GM21619 (cell line): Measurements from ENCODE around the gene PRDM16.

ENCODE experiments used
- ATAC-seq: cut with Tn5 transposase; IDR thresholded peaks from one replicate; pipeline ENCODE4 v1.9.1; 2021; ENCODE audit not compliant: unreplicated experiment

The PRDM16 gene

DNA sequence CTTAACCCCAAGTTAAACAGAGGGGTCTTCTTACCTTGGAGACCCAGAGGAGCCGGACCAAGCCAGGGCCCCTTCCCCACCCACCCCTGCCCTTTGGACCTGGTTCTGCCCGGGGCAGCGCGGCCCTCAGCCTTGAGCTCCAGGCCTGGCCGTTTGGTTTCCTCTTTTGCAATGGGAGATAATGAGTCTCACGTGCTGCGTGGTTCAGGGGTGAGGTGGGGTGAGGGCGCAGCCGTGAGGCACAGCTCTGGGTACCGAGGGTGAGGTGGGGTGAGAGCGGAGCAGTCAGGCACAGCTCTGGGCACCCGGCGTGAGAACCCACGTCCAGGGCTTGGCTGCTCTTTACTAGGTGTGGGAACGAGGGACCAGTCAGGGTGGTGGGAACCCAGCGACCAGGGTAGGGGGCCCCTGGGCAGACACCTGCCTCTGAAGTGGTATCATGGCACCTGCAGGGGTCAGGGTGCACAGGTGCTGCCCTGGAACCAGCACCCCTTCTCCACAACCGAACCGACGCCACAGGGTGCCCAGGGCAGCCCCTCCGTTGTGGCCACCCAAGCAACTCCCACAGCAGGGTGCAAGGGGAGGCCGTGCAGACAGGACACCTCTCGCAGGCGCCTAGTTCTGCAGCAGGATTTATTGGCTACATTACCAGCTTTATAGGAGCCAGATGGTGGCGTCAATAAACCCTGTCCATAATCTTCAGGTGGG is 182.2 kb downstream of the PRDM16 start:
- ATAC-seq, result no peak

GRCh38 chr1:3251807-3252428 is 182.9 kb downstream of the PRDM16 start:
- ATAC-seq, result no peak

DNA sequence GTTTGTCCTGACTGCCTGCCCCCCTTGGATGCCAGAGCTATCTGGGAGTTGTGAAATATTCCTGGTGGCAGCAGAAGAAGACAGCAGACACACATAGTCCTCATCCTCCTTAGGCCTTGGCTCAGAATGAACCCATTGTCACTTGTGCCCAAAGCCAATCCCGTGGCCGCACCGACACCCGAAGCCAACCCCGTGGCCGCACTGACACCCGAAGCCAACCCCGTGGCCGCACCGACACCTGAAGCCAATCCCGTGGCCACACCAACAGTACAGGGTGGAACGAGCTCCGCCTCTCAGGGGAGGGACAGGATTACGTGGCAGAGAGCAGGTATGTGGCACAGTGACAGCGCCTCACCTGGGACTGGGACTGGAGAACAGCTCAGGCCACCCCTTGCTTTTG is 186.7 kb downstream of the PRDM16 start:
- ATAC-seq, result no peak

DNA sequence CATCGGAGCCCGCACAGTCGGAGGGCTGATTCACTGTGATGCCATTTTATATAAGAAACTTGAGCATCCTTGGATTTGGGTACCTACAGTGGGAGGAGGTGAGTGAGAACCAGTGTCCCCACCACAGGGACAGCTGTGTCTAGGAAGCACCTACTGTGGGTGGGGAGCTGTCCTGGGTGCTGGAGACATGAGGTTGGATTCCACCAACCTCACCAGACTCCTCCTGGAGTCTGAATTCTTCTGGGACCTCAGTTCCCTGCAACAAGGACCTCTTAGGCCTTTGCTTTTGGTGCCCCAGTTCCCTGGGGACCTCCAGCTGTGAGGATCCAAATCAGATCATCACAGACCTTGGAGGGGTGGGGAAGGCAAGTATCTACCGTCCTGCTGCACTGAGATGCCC is 188.8 kb downstream of the PRDM16 start:
- no peak for ATAC-seq

GRCh38 chr1:3258386-3259003 is 189.5 kb downstream of the PRDM16 start:
- ATAC-seq, result no peak

DNA sequence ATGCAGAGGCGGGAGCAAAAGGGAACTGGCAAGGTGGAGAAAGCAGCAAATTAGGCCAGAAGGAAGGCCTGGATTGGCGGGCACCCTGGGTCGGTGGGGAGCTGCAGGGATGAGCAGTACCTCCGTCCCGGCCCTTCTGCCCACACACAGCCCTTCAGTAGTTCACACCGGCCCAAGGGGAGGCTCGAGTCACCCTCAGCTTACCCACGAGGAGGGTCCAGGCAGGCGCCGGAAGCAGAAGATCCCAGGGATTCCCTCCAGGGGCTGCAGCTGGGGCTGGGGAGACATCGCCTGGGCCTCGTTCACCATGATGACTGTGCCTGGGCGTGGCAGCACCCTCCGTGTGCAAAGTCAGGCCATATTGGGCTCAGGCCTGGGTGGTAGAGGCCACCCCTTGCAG is 190.0 kb downstream of the PRDM16 start:
- no peak for ATAC-seq

DNA sequence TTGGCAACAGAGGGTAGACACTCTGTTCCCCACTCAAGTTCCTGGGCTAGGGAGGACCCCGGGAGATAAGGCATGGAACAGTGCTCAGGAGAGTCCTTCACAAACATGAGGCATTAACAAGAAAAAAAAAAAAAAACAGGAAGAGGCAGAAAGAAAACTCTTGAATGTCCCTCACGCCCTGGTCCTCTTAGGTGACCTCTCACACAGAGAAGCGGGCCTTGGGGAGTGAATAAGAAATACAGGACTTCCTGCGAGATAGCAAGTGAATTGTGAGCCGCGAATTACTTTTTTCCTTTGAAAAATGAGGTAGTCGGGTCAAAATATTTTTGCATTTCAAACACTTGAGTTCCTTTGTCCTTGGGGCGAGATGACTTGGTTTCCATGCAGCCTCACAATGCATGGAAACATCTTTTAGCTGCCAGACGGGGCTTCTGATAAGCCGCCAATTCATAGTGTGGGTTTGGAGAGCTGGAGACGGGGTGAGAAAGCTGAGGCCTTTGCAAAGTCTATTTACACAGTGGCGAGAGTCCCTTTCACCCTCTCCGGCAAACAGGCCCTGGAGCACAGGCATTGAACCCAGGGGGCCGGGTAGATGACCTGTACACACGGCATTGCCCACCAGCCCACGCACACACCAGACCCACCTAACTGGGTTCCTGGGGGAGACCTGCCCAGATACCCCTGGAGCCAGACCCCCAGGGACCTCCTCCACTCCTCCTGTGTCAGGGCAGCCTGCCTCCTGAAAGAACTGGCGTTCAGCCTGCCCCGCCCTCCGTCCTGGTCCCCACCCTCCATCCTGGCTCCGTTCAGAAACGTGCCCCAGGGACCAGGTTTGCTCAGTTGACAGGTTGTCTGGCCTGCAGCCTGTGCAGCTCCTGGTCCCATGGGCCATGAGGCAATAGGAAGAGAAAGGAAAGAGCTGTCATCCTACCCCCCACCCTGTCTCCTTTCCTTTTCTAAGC is 192.3 kb downstream of the PRDM16 start:
- ATAC-seq, result no peak

DNA sequence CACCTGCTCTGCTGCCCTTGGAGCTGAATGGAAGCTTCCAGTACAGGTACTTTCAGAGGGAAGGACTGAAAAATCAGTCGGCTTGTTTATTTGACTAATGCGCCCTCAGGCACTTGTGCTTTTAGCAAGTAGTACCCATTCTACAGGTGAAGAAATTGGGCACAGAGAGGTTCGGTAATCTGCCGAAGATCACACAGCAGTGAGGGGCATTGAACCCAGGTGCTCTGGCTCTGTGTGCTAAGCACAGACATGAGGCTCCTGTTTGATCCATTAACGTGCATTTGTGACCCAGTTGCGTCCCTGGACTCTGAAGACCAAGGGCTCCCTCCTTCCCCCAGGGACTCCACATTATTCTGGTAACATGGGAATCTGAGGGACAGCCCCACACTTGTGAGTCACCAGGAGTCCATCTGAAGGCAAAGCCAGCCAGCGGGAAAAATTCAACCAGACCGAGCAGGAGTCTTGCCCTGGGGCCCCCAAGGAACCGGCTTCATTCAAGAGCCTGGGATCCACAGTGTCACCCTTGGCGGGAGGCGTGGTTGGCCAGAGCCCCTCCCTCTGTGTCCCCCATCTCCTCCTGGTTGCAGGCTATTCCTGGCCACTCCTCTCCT is 193.1 kb downstream of the PRDM16 start:
- ATAC-seq, result no peak

- ATAC-seq, result no peak
Observed at GRCh38 chr1:3262681-3263286, 193.8 kb downstream of the PRDM16 start.

DNA sequence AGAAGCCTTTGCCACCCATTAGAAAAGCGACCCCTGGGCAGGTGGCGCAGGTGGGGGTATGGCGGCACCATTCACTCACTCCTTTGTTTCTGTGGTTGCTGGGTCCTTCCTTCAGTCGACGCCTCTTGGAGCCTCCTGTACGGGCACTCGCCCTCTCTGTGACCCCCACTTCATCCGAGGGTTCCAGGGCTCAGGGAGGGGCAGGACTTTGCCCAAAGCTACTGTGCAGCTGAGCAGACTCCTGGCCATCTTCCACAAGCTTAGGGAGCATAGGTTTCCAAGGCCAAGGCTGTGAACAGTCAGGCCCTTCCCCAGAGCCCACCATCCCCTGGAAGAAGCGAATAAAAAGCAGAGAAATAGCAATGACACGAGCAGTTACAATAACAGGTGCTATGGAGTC is 194.8 kb downstream of the PRDM16 start:
- ATAC-seq, result no peak

DNA sequence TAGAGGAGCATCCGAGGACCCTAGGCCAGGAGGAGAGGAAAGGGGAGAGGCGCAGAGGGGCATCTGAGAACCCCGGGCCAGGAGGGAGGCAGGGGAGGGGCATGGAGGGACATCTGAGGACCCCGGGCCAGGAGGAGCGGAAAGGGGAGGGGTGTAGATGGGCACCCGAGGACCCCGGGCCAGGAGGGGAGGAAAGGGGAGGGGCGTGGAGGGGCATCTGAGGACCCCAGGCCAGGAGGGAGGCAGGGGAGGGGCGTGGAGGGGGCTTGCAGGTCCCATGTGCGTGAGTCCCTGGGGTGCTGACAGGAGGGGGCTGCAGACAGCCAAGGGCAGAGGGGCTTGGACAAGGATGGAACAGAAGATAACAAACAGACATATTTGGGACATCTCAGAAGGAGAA is 195.5 kb downstream of the PRDM16 start:
- no peak for ATAC-seq

DNA sequence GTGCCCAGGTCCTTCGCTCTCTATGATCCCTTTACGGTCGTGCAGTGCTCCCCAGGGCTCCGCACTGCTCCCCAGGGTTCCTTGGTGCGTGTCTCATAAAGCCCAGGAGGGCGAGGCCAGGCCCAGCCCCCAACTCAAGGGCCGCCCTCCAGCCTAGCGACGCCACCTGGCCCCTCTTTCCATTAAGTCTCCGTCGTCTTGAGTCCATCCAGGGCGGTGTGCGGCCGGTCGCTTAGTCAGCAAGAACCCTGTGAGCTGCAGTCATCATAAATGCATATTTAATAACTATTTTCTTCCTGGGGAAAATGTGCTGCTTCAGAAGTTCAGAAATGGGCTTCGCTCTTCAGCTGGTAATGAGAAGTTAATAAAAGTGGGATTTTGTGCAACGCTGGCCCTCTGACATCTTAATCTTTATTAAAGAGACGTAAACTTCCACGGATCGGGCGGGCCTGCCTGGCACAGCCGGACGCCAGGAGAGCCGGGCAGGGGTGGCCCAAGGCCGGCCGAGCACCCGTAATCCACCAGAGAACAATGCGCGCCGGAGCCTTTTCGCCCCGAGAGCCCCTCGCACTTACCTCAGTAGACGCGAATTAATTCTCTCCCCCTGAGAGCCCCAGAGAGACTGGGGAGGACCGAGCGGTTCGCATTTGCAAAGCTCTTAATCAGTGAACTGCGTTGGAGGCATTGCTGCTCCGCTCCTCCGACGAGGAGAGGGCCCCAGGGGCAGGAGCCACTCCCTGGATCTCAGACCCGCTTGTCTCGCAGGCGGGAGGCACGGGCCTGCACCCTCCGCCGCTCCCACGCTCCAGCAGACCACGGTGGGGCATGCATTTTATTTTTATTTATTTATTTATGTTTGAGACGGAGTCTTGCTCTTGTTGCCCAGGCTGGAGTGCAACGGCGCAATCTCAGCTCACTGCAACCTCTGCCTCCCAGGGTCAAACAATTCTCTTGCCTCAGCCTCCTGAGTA is 197.1 kb downstream of the PRDM16 start:
- ATAC-seq, result no peak

DNA sequence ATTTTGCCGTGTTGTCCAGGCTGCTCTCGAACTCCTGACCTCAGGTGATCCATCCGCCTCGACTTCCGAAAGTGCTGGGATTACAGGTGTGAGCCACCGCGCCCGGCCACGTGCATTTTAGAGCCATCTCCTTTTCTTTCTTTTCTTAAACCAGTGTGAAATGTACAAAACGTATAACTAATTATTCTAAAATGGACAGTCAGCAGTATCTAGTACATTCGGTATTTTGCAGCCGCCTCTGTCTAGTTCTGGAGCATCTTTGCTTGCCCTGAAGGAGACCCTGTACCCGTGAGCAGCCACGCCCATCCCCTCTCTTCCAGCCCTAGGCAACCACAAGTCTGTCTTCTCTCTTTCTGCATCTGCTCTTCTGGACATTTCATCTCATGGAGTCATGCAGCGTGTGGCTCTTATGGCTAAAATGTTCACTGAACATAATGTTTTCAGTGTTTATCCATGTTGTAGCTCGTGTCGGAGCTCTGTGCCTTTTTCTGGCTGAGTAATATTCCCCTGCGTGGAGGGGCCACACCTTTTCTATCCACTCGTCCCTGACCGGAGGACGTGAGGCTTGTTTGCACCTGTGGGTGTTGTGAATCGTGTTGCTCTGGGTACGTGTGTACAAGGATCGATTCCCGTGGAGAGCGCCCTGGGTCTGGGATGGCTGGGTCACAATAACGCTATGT is 198.0 kb downstream of the PRDM16 start:
- no peak for ATAC-seq

GRCh38 chr1:3267550-3268270 is 198.7 kb downstream of the PRDM16 start:
- ATAC-seq, result no peak

GRCh38 chr1:3268281-3268680 is 199.3 kb downstream of the PRDM16 start:
- ATAC-seq, result no peak

DNA sequence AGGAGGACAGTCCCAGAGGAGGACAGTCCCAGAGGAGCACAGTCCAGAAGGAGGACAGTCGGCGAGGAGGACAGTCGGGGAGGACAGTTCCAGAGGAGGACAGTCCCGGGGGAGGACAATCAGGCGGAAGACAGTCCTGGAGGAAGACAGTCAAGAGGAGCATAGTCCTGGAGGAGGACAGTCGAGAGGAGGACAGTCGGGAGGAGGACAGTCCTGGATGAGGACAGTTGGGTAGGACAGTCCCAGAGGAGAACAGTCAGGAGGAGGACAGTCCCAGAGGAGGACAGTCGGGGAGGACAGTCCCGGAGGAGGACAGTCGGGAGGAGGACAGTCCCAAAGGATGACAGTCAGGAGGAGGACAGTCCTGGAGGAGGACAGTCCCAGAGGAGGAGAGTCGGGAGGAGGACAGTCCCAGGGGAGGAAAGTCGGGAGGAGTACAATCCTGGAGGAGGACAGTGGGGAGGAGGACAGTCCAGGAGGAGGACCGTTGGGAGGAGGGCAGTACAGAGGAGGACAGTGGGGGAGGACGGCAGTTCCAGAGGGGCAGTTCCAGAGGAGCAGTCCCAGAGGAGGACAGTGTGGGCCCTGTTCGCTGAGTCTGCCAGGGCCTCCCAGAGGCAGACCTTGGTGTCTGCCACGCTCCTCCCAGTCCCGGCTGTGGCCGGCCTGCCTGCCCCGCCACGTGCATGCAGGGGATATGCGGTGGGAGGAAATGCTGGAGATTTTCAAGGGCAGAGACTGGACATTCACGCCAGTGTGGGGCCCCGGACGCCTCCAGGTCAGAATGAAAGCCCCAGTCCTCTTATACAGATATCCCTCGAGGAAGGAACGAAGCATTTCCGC is 201.6 kb downstream of the PRDM16 start:
- ATAC-seq, result no peak

DNA sequence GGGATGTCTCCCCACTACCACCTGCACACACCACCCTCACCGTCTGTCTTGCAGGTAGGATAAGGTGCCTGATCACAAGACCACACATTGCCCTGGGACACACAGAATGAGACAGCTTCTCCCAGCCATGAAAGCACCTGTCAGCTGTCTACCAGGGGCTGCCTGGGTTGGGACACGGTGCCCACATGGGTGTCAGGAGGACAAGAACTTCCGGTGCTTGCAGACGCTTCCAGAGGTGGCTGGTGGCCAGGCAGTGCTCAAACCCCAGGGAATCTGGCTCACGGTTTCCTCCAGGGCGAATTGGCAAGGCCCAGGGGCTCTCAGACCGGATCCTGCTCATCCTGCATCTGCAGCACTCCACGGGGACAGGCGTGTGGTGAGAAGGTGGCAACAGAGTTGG is 202.9 kb downstream of the PRDM16 start:
- ATAC-seq, result no peak
